NOMO-1 treated with DMSO at 0.1 percent for 48 hours (cell line): ENCODE results near the gene CLEC18A.
"Not testable (repeated sequence)": the region's sequence is repeated elsewhere in the genome, so short reads cannot be mapped to it uniquely, and the experiment has no call there.

ENCODE experiments used
- DNase-seq: peaks from one replicate; lab custom pipeline; 2025; ENCODE audit not compliant: unreplicated experiment; lab: John Stamatoyannopoulos, UW

Gene CLEC18A

GRCh38 chr16:69951017-69951671, at the start of gene CLEC18A:
CLEC18A (plus strand) TSS chr16:69951334; CDS start chr16:69951367, 33 bp downstream.
- not testable (repeated sequence) for DNase-seq

DNA sequence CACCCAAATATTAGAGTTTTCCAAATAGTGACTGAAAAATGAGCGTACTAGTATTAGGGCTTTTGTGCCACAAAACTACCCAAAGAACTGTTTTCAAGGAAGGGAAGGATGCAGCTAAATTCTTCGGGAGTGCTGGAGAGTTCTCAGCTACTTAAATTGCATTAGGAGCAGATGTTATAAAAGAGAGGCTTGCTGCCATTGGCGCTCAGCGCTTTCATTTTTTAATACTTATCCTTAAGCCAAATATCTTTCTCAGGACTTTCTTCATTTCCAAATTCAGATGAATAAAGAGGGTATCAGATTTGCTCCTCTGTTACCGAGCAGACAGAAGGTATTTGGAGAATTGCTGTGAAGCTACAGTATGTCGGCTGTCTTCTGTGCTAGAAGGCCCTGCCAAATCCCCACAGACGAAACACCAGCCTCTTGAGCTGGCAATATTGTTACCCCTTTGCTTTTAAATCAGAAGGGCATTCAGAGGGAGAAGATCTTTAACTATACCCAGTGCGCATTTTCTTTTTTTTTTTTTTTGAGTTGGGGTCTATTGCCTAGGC, 47.2 kb upstream of the CLEC18A start:
- DNase-seq, result no peak

GRCh38 chr16:69904495-69905170, 46.5 kb upstream of the CLEC18A start:
- DNase-seq, result no peak

GRCh38 chr16:69905171-69905555, 46.0 kb upstream of the CLEC18A start:
- no peak for DNase-seq

GRCh38 chr16:69906838-69907401, 44.2 kb upstream of the CLEC18A start:
- DNase-seq, result no peak

GRCh38 chr16:69909043-69909442, 42.1 kb upstream of the CLEC18A start:
- no peak for DNase-seq

GRCh38 chr16:69909760-69910159, 41.4 kb upstream of the CLEC18A start:
- no peak for DNase-seq

GRCh38 chr16:69910964-69911363, 40.2 kb upstream of the CLEC18A start:
- DNase-seq, result no peak

GRCh38 chr16:69916462-69916861, 34.7 kb upstream of the CLEC18A start:
- no peak for DNase-seq

- DNase-seq, result no peak
These were observed 33.8 kb upstream of the CLEC18A start for GRCh38 chr16:69917311-69917710.

DNA sequence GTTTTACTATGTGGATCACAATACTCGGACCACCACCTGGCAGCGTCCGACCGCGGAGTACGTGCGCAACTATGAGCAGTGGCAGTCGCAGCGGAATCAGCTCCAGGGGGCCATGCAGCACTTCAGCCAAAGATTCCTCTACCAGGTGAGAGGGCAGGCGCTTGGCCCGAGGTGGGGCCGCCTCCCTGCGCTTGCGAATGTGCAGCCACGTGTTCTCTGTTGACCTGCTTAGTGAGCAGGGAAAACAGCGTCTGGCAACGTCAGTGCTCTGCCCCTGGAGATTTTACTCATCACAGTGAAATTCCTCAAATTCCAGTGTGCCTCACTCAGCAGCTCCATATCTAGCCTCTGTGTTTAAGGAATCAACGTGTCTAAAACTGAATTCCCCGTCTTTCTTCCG, 33.4 kb upstream of the CLEC18A start:
- DNase-seq, result no peak

DNA sequence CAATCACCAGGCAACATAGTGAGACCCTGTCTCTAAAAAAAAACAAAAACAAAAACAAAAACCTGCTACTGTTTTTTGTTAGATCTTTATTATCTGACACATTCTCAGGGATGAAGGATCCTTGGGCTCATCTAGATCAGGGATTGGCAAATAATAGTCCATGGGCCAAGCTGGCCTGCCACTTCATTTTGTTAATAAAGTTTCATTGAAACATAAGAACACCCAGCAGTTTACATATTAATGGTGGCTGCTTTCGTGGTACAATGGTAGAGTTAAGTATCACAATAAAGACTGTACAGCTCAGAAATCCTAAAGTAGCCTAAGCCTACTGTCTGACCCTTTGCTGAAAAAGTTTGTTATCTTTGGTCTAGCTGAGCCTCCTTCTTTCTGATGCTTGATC, 32.9 kb upstream of the CLEC18A start:
- no peak for DNase-seq

DNA sequence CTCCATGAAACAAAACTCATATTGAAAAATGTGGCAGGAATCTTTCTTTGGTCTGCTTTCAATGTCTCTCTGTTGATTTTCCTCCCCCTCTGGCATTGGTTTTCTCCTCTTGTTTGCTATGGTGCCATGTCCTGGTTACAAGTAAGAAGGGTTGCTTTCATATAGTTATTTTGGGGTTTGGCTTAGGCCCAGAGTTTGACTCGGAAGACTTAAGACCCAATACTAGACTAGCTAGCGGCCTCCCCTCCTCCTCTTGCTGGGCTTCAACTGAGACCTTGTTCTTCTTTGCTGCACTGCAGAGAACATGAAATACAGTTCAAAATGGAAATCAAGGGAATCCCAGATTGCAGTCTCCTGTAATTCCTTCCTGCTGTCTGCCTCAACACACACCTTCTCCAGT, 30.0 kb upstream of the CLEC18A start:
- DNase-seq, result no peak

- DNase-seq, result no peak
These were observed 28.9 kb upstream of the CLEC18A start for GRCh38 chr16:69922200-69922599.

GRCh38 chr16:69924041-69924775, 26.9 kb upstream of the CLEC18A start:
- DNase-seq, result no peak

DNA sequence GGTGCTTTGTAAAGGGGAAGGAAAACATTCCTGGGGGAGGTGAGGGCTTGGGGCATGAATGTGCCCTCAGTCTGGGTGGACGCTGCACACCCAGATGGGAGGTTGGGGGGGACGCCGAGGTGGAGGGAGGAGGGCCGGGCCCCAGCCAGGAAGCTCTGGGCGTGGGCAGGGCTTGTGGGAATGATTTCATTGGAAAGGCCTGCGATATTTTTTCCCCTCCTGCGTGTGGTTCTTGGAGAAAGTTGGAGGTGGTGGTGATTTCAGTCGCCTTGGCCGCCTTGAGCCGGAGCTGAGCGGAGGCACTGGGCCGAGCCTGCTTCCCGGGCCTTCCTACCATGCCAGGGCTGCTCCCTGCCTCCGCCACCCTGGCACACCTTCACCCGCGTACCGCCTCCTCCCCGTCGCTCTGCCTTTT, 26.4 kb upstream of the CLEC18A start:
- no peak for DNase-seq

GRCh38 chr16:69925311-69925710, 25.8 kb upstream of the CLEC18A start:
- no peak for DNase-seq

DNA sequence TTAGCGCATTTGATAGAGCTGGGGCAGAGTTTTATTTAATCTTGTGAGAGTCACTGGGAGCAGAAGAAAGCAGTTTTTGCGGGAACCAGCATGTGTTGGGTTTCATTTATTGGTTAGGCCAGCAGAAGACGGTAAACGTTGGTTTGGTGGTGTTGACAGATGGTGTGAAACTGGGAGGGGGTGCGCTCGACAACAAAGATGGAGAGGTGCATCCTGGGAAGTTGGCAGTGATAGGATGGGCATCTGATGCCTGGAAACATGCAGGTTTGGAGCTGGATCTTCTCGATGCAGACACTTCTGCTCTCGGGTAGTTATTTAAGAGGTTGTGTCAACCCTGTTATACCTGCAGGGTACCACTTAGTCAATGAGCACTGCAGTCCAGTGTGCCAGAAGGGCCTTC, 24.9 kb upstream of the CLEC18A start:
- DNase-seq, result no peak

DNA sequence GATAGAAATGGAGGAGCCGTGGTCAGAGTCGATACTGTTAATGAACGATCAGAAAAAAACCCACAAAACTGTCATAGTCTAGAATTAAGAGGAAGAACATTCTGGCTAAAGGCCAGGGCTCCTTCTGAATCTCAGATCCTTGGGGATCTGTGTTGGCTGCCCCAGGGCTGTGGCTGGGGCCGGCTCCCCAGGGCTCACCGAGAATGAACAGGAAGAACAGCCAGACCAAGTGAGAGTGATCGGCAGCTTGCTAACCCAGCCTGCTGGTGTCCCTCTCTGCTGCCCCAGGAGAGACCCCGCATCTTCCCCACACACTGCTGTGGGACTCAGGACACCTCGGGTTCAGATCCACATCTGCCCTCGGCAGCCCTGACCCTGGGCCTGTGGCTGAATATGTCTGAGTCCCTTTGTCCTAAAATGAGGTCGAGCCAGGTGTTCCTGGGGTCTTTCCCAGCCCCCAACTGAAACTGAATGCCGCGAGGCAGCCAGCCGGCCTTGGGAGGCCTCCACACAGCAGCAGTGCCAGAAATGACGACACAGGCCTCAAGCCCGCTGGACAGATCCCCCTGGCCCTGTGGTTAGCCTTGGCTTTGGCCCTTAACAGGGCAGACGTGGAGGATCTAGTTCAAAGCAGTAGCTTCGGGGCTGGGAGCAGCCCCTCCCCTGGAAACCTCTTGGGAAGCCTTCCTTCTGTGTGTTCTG, 23.9 kb upstream of the CLEC18A start:
- DNase-seq, result no peak

DNA sequence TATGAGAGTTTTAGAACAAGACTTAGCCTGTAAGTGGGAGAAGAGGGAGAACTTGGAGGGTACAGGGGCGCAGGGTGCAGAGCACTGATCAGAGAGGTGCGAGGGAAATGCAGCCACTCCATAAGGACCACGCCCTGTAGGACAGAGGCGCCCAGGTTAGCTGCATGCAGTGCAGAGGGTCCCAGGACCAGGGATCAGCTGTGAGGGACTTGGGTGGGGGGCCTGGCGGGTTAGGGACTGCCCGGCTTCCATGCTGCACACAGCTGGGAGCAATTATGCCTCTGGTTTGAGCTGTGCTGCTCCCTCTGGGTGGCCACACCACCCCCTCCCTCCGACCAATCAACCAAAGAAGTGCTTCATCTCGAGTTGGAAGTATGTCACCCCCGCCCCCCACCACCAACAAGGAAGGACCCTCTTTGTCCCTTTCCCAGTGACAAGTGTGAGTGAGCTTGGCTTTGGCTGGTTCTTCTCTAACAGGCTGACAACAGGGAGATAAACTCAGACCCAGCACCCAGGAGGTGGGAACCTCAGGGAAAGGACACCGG, 22.2 kb upstream of the CLEC18A start:
- DNase-seq, result no peak

DNA sequence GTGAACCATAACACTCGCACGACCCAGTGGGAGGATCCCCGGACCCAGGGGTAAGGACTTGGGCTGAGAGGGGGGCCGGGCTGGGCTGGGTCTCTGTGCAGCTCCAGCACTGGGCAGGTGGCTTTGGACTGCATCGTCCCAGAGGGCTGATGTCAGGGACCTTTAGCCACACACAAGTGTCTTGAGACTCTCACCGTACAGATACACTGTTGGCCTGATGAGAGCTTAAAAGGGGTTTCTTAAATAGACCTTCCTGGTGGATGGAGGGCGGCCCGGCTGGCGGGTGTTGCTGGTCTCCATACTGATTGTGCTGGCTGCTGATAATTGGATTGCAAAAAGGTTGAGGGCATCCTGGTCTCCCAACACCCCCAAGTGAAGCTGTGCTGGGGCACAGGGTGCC, 21.7 kb upstream of the CLEC18A start:
- no peak for DNase-seq
